Stimulated activated CD4-positive, alpha-beta T cell treated with anti-CD3 and anti-CD28 coated beads, Interleukin-4, amount 100 ng/mL, for 48 hours (primary cell): ENCODE measurements around the gene AKR1C1.
"Not testable (repeated sequence)": the region's sequence is repeated elsewhere in the genome, so short reads cannot be mapped to it uniquely, and the experiment has no call there.

Experiments used
- DNase-seq, 2 donors: peaks; one replicate each; pipeline ENCODE4 v3.0.0-alpha.2; 2020; ENCODE audit warnings: low read depth in 2 of 2

AKR1C1 gene

DNA sequence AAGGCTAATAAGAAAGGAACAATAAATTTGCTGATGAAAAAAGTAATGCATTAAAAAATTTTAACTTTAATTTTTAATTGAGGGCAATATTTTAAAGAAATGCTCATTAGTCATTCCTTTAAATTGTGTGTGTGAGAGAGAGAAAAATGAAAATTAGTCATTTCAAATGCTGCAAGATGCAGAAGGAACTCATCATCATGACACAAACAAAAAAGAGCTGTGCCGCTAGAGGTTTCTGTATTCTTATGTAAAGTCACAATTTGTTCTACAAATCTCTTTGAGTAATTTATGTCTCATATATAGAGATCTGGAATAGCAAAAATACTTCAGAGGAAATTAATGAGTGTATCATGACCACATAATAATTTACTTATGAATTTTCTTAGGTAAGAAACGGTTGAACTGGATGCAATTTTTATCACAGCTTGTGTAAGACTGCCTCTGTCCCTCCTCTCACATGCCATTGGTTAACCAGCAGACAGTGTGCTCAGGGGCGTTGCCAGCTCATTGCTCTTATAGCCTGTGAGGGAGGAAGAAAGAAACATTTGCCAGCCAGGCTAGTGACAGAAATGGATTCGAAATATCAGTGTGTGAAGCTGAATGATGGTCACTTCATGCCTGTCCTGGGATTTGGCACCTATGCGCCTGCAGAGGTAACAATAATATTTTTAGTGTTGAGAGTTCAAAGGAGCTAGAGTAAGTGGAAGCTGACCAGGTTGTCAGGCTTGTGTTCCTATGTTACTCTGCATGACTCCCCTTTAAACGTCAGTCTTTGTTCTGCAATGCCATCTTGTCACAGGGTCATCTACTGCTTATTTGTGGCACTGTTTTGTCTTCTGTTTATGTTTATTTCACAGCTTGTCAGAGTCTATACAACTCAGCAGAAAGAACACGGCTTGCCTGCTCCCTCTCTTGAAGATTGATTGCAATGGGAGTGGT lies at the start of gene AKR1C1:
Gene AKR1C1, plus strand, starts transcription at position 540 of the 939 bp plus-strand sequence. Its CDS starts 30 bp downstream, at position 570.
- not testable (repeated sequence) for DNase-seq

- DNase-seq: no peak
Observed at GRCh38 chr10:4914213-4914850, 48.9 kb upstream of the AKR1C1 start.

- DNase-seq: no peak
Observed at GRCh38 chr10:4916086-4916716, 47.0 kb upstream of the AKR1C1 start.

DNA sequence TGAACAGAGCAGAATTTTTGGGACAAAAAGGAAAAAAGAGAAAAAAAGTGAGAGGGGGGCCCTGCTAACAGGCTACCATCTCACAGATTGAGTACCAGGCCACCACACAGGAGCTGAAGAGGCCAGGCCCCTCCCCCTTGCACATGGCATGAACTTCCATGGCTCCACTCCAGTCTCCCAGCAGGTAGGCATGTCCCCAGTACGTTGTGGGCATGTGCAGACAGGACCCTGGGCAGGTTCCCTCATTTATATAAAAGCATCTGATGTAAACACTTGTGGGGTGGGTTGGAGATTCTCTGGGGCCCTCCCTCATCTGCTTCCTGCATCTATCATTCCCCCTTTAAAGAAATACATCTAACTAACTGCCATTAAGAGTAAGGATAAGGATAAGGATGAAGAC lies 45.0 kb upstream of the AKR1C1 start:
- no peak for DNase-seq

DNA sequence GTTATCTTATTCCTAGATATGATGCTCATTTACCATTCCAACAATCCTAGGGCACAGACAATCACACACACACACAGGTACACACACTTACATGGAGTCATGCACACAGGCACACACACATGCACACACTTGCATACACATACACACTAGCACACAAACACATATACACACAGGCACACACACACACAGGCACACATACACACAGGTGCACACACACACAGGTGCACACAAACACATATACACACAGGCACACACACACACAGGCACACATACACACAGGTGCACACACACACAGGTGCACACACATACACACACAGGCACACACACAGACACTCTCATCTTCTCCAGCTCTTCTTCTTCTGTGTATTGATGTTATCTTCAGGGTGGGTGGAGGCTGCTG lies 38.7 kb upstream of the AKR1C1 start:
- DNase-seq: not testable (repeated sequence)

- no peak for DNase-seq
Observed at GRCh38 chr10:4926400-4926799, 36.8 kb upstream of the AKR1C1 start.

DNA sequence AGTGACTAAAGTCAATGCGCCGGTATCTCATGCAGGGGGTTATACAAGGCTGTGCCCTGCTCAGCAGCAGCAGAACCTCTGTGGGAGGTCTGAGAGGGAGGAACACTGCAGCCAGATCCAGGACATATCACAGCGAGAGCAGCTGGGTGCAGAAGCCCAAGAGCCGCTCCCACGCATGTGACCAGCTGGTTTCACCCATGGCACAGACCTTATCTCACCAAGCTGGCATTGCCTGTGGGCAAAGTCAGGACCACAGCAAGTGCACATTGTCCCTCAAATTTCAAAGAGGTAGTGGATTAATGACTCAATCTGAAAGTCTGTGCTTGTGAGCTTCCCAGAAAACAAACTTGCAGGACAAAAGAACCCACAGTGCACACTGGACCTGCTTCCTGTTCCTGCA lies 31.6 kb upstream of the AKR1C1 start:
- no peak for DNase-seq

GRCh38 chr10:4934391-4934987 lies 28.7 kb upstream of the AKR1C1 start:
- DNase-seq: no peak

GRCh38 chr10:4937346-4937745 lies 25.9 kb upstream of the AKR1C1 start:
- DNase-seq: no peak

DNA sequence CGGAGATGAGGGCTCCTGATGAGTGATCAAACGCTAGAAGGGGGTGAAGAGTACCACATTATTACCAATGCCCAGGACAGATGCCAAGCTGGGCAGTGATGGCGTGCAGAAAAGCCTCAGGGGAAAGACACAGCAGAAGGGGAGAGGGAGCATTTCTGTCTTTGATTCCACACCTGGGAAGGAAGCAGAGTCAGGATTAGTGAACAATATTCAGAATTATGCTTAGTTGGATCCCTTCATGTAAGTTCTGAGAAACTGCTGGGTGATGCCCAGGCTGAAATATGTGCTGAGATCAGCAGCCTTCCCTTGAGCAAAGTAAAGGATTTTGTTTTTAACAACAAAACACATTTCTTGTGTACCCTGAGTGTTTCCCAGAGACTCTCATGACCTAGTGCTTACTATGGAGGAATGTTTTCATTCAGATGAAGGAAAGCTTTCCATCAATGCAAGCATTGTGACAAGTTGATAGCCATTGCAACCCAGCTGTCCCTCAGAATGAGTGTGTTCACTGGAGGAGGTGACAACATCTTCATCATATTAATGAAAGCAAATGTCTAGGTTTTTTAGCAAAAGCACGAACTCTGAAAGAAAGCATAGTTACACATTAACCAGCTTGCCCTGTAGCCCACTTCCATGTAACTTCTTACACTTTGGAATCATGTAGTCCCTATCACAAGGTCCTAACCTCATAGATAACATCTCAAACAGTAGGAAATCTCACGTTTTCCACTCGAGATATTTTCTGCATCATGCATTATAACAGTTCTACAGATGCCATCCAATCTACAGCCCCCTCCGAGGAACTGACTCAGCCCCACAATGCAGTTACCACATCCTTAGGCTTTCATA lies 23.8 kb upstream of the AKR1C1 start:
- DNase-seq: no peak

- DNase-seq: not testable (repeated sequence)
Observed at GRCh38 chr10:4940073-4940428, 23.2 kb upstream of the AKR1C1 start.

DNA sequence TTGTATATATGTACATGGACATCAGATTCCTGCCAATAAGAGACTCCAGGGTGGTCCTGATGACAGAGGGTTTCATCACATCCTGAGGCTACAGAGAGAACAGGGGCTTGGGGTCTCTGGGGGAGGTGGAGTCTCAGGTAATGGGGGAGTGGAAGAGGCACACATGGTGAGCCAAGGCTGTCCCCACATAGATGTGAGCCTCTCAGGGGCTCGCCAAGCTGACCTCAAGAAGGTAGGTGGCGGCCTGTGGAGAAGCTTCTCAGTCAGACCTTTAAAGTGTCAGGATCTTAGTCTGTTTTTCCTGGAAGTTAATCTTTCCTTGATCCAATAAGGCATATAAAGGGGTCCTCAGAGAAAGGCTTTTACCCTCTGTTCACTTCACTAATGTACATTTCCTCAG lies 22.3 kb upstream of the AKR1C1 start:
- not testable (repeated sequence) for DNase-seq

- no peak for DNase-seq
Observed at GRCh38 chr10:4941540-4942330, 21.5 kb upstream of the AKR1C1 start.

DNA sequence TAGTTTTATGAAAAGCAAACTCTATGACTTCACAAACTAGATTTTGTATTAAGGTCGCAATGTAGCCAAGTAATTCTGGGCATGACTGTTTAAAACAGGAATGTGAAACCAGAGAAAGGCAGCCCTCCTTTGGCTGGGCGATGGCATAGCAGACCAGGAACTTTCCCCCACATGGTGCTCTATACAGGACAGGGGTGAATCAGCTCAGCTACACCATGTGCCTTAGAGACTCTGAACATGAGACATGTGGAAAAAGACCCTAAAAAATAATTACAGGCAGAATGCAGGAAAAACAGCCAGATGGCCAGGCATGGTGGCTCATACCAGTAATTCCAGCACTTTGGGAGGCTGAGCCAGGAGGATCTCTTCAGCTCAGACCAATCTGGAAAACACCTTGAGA lies 20.3 kb upstream of the AKR1C1 start:
- DNase-seq: not testable (repeated sequence)

DNA sequence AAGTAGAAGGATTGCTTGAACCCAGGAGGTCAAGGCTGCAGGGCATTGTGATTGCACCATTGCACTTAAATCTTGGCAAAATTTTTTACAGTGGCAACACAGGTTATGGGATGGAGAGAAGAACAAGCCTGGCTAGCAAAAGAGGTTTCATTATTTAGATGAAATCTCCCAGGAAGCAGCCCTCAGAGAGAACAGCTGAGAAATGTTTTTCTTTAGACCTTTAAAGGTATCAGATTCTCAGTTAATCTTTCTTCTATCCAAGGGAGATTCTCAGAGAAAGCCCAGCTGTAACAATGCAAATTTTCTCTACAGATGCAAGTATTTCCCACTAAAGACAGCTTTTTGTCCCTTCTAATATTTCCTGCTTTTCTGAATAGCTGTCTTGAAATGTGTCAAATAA lies 19.8 kb upstream of the AKR1C1 start:
- not testable (repeated sequence) for DNase-seq

- no peak for DNase-seq
Observed at GRCh38 chr10:4943821-4944220, 19.4 kb upstream of the AKR1C1 start.

DNA sequence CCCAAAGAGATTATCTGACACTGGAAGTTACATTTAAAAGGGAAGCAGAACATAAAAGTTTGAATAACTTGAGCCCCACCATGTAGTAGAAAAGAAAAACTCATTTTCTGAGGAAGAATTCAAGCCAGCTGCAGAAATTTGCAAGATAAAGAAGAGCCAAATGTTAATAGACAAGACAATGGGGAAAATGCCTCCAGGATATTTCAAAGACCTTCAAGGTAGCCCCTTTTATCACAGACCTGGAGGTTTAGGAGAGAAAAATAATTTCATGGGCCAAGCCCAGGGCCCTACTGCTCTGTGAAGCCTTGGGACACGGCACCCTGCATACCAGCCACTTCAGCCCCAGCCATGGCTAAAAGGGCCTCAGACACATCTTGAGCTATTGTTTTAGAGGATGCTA lies 18.4 kb upstream of the AKR1C1 start:
- no peak for DNase-seq

DNA sequence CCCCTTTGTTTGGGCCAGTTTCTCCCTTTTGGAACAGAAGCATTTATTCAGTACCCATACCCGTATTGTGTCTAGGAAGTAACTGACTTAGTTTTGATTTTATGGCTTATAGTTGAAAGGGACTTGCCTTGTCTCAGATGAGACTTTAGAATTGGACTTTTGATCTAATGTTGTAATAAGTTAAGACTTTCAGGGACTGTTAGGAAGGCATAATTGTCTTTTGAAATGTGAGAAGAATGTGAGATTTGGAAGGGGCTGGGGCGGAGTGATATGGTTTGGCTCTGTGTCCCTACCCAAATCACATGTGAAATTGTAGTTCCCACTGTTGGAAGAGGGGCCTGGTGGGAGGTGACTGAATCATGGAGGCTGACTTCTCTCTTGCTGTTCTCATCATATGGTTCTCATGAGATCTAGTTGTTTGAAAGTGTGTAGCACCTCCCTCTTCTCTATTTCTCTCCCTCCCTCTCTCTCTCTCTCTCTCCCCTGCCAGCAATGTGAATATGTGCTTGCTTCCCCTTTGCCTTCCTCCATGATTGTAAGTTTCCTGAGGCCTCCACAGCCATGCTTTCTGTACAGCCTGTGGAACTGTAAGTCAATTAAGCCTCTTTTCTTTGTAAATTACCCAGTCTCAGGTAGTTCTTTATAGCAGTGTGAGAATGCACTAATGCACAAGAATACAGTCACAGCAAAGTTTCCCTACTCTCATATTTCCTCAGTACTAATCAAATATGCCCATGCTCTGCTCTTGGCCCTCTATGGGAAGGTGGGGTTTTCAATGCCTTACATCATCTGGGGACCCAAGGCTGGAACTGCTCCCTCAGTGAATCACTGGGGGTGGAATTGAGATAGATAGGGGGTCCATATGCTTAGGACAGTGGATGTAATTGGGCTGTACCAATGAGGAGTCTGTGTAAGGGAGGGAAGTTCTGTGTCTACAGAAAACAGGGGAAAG lies 17.2 kb upstream of the AKR1C1 start:
- DNase-seq: no peak

DNA sequence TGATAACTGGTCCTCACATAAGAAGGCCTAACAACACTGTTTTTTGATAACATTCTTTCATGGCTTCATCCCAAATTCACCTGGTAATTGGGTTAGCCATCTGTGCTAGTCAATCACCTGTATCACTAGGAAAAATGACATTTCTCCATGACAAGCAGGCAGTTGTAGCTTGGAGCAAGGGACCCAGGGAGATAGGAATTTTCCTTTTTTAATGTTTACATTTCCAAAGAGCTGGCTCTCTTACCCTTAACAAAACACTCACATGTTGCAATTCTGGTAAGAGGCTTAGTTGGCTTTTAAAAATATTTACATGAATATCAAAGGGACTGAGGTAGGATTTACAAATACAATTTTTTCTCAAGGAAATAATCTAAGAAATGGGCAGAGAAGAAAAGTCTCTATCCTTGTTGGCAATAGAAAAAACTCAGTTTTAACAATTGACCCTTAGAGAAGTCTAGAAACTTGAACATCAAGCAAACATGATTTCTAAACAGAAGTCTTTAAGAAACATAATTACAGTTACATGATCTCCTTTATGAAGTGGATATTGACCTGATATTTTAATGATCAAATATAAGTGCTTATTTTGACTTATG lies 16.1 kb upstream of the AKR1C1 start:
- no peak for DNase-seq
